OCI-LY3 (cell line): ENCODE results near the gene ZNF580.

Experiments used
- H2AFZ ChIP-seq: fragments of 200-600, 300-600 bp; shearing (Covaris generic); 2 replicates; pipeline ENCODE4 v1.6.0; 2014; ENCODE audit warnings: antibody characterized with exemption, low read depth, low read length
- H3K27ac ChIP-seq: fragments of 200-600, 300-600 bp; sonication (generic); 2 replicates; pipeline ENCODE4 v1.5.1; 2014; ENCODE audit warnings: mild to moderate bottlenecking, low read length, moderate library complexity, mixed read lengths
- H3K27me3 ChIP-seq: fragments of 200-600, 300-600 bp; sonication (generic); 2 replicates; pipeline ENCODE4 v1.6.1; 2014; ENCODE audit warnings: low read depth, low read length, mixed read lengths
- H3K36me3 ChIP-seq: fragments of 200-600, 300-600 bp; sonication (generic); replicated peaks from 2 replicates; pipeline ENCODE3; 2014; ENCODE audit warnings: low read depth, low read length, mixed read lengths
- H3K4me1 ChIP-seq: fragments of 300-600, 200-600 bp; sonication (generic); 2 replicates; pipeline ENCODE4 v1.6.1; 2014; ENCODE audit warnings: low read length, mixed read lengths
- H3K4me2 ChIP-seq: fragments of 200-600, 300-600 bp; sonication (generic); 2 replicates; pipeline ENCODE4 v1.6.1; 2014; ENCODE audit warnings: low read length, mixed read lengths
- H3K4me3 ChIP-seq: fragments of 300-600, 200-600 bp; sonication (generic); 2 replicates; pipeline ENCODE4 v1.5.1; 2014; ENCODE audit warnings: antibody characterized with exemption, mild to moderate bottlenecking, low read length, moderate library complexity
- H3K79me2 ChIP-seq: fragments of 300-600, 200-600 bp; shearing (Covaris generic); 2 replicates; pipeline ENCODE4 v1.6.1; 2014; ENCODE audit warnings: mild to moderate bottlenecking, low read length, mixed read lengths
- H3K9ac ChIP-seq: fragments of 300-600, 200-600 bp; shearing (Covaris generic); 2 replicates; pipeline ENCODE4 v1.6.0; 2014; ENCODE audit warnings: mild to moderate bottlenecking, low read length, moderate library complexity
- H3K9me3 ChIP-seq: fragments of 200-600, 300-600 bp; shearing (Covaris generic); 2 replicates; pipeline ENCODE4 v1.6.1; 2014; ENCODE audit warnings: low read length, mixed read lengths; ENCODE audit not compliant: insufficient read depth
- H4K20me1 ChIP-seq: fragments of 200-600, 300-600 bp; sonication (generic); 2 replicates; pipeline ENCODE4 v1.6.1; 2016; ENCODE audit warnings: low read length, mixed read lengths; ENCODE audit not compliant: insufficient read depth
- CTCF ChIP-seq: fragments of 200-600, 300-600 bp; sonication (generic); IDR thresholded peaks from 2 replicates; pipeline ENCODE4 v1.5.1; 2014; ENCODE audit warnings: antibody characterized with exemption, low read length, low read depth
- EZH2phosphoT487 ChIP-seq: fragments of 200-600 bp; shearing (Covaris generic); IDR thresholded peaks from 2 replicates; pipeline ENCODE4 v1.6.1; 2018; ENCODE audit warnings: antibody characterized with exemption, mixed run types, low read depth

ZNF580 gene

GRCh38 chr19:55670280-55671053, 29.7 kb downstream of the ZNF580 start:
- Histone ChIP-seq H3K4me2 (no peak overlapping the region), H3K27ac (no peak overlapping the region), H2AFZ (no peak overlapping the region), H3K4me1 (peaks cover 11% of the 10 kb centered on the region), H3K36me3 (peaks cover 51% of the 10 kb centered on the region), H3K9ac (no peak overlapping the region), H3K79me2 (peaks cover 91% of the 10 kb centered on the region), H4K20me1 (peaks cover 71% of the 10 kb centered on the region), H3K4me3 (no peak overlapping the region), H3K27me3 (no peaks in the 10 kb centered on the region), H3K9me3 (no peaks in the 10 kb centered on the region)
- no peak for TF ChIP-seq EZH2phosphoT487
- TF ChIP-seq CTCF = no peak

- no peaks in the 10 kb centered on the region for H3K27me3 ChIP-seq
- no peak overlapping the region for H3K4me3 ChIP-seq
- no peak overlapping the region for H3K4me2 ChIP-seq
- H3K27ac ChIP-seq = no peak overlapping the region
- TF ChIP-seq EZH2phosphoT487 = no peak
- no peak for TF ChIP-seq CTCF
- H3K36me3 ChIP-seq = peaks cover 52% of the 10 kb centered on the region
- H4K20me1 ChIP-seq = peaks cover 68% of the 10 kb centered on the region
- H2AFZ ChIP-seq = no peak overlapping the region
- peaks cover 91% of the 10 kb centered on the region for H3K79me2 ChIP-seq
- H3K9me3 ChIP-seq = no peaks in the 10 kb centered on the region
- H3K9ac ChIP-seq = no peak overlapping the region
- peaks cover 11% of the 10 kb centered on the region for H3K4me1 ChIP-seq
Measured at GRCh38 chr19:55671054-55671378, 30.2 kb downstream of the ZNF580 start.

- H3K4me2 ChIP-seq = no peak overlapping the region
Measured at GRCh38 chr19:55672418-55672817, 31.6 kb downstream of the ZNF580 start.

GRCh38 chr19:55673465-55673864, 32.7 kb downstream of the ZNF580 start:
- TF ChIP-seq EZH2phosphoT487 (no peak), CTCF (no peak)
- Histone ChIP-seq H3K27me3 (no peaks in the 10 kb centered on the region), H3K36me3 (peaks cover 31% of the 10 kb centered on the region), H3K4me3 (no peak overlapping the region), H3K27ac (peak overlapping the region; percentile 16; the same call in 1 of the 2 replicates), H3K9me3 (no peaks in the 10 kb centered on the region), H3K4me2 (peak overlapping the region; percentile 16; the same call in 1 of the 2 replicates), H2AFZ (no peak overlapping the region), H3K4me1 (peaks cover 33% of the 10 kb centered on the region), H3K79me2 (peaks cover 91% of the 10 kb centered on the region), H4K20me1 (peaks cover 46% of the 10 kb centered on the region), H3K9ac (no peak overlapping the region)

More at GRCh38 chr19:55672418-55672817, 31.6 kb downstream of the ZNF580 start:
- no peak for TF ChIP-seq EZH2phosphoT487
- TF ChIP-seq CTCF = no peak
- peaks cover 24% of the 10 kb centered on the region for H3K4me1 ChIP-seq
- H3K27ac ChIP-seq = no peak overlapping the region
- no peak overlapping the region for H3K4me3 ChIP-seq
- H4K20me1 ChIP-seq = peaks cover 54% of the 10 kb centered on the region
- no peak overlapping the region for H3K9ac ChIP-seq
- no peaks in the 10 kb centered on the region for H3K9me3 ChIP-seq
- H3K79me2 ChIP-seq = peaks cover 91% of the 10 kb centered on the region
- H3K36me3 ChIP-seq = peaks cover 37% of the 10 kb centered on the region
- no peaks in the 10 kb centered on the region for H3K27me3 ChIP-seq
- H2AFZ ChIP-seq = no peak overlapping the region
